Hepatocyte (in vitro differentiated cells): ENCODE data around the gene NSUN7. TPM values are rescaled to one million over a fixed set of nuclear protein-coding genes. Genes with fewer than 3 reads are reported as not detected.

ENCODE experiments used
- DNase-seq: peaks from one replicate; pipeline ENCODE4 v3.0.0-alpha.2; 2016; ENCODE audit warnings: low spot score
- H2AFZ ChIP-seq: fragments of 200-600 bp; sonication (generic); 2 replicates; pipeline ENCODE4 v1.6.0; 2016; ENCODE audit warnings: antibody characterized with exemption, mild to moderate bottlenecking
- H3K27ac ChIP-seq: fragments of 200-600 bp; sonication (generic); 2 replicates; pipeline ENCODE4 v1.5.1; 2016; ENCODE audit warnings: mild to moderate bottlenecking
- H3K27me3 ChIP-seq: fragments of 200-600 bp; sonication (generic); 2 replicates; pipeline ENCODE4 v1.6.1; 2016
- H3K36me3 ChIP-seq: fragments of 200-600 bp; sonication (generic); replicated peaks from 2 replicates; pipeline ENCODE4 v1.5.1; 2016; ENCODE audit warnings: low read depth; ENCODE audit not compliant: insufficient read depth
- H3K4me1 ChIP-seq: fragments of 200-600 bp; sonication (generic); 2 replicates; pipeline ENCODE4 v1.5.1; 2016; ENCODE audit warnings: mild to moderate bottlenecking, moderate library complexity; ENCODE audit not compliant: insufficient read depth
- H3K4me2 ChIP-seq: fragments of 200-600 bp; sonication (generic); 2 replicates; pipeline ENCODE4 v1.6.0; 2016
- H3K4me3 ChIP-seq: fragments of 200-600 bp; sonication (generic); 2 replicates; pipeline ENCODE4 v1.5.1; 2016; ENCODE audit warnings: mild to moderate bottlenecking
- H3K79me2 ChIP-seq: fragments of 200-600 bp; sonication (generic); 2 replicates; pipeline ENCODE4 v1.6.0; 2017; ENCODE audit warnings: mild to moderate bottlenecking
- H3K9me2 ChIP-seq: fragments of 200-600 bp; sonication (generic); replicated peaks from 2 replicates; pipeline ENCODE4 v1.6.0; 2017; ENCODE audit warnings: mild to moderate bottlenecking; ENCODE audit not compliant: insufficient read depth
- H3K9me3 ChIP-seq: fragments of 200-600 bp; sonication (generic); 2 replicates; pipeline ENCODE4 v1.5.1; 2016; ENCODE audit warnings: low read depth, mild to moderate bottlenecking
- H4K20me1 ChIP-seq: fragments of 200-600 bp; sonication (generic); 2 replicates; pipeline ENCODE4 v1.6.0; 2016; ENCODE audit warnings: mild to moderate bottlenecking; ENCODE audit not compliant: insufficient read depth, poor library complexity, severe bottlenecking
- EZH2 ChIP-seq: fragments of 200-600 bp; sonication (generic); IDR thresholded peaks from 2 replicates; pipeline ENCODE4 v1.6.1; 2016; ENCODE audit warnings: antibody characterized with exemption, mild to moderate bottlenecking, borderline replicate concordance
- EZH2phosphoT487 ChIP-seq: fragments of 200-600 bp; sonication (generic); IDR thresholded peaks from one replicate; pipeline ENCODE4 v1.6.1; 2018; ENCODE audit warnings: antibody characterized with exemption, mild to moderate bottlenecking, low read depth, moderate library complexity; ENCODE audit not compliant: unreplicated experiment, severe bottlenecking
- WGBS: methylation state at CpG from one replicate; pipeline ENCODE4 v1.1.6; 2016; ENCODE audit warnings: low lambda C conversion rate; ENCODE audit errors: missing lambda C conversion rate; 5-methylcytosine and 5-hydroxymethylcytosine counted together
- polyA plus RNA-seq: library from polyadenylated mRNA; unstranded; fragments of >200 nt; fragmentation: Nextera tagmentation; extraction: Ambion mirVana; gene quantifications from 2 replicates; pipeline ENCODE4 v1.2.1, GENCODE V29; 2016
- total RNA-seq: library from RNA; depleted of rRNA; stranded (reverse); fragments of >200 nt; gene quantifications from 2 replicates; pipeline ENCODE4 v1.2.3, GENCODE V29; 2014
- TF ChIP-seq, protein P1 (sequence below): fragments of 200-600 bp; sonication (generic); IDR thresholded peaks from 2 replicates; pipeline ENCODE4 v1.5.1; 2016; ENCODE audit warnings: antibody characterized with exemption, mild to moderate bottlenecking; ENCODE audit not compliant: poor library complexity

The NSUN7 gene
- total and polyA plus RNA-seq, 2 experiments from 2014 or later: 4.6 to 8.0 TPM

DNA sequence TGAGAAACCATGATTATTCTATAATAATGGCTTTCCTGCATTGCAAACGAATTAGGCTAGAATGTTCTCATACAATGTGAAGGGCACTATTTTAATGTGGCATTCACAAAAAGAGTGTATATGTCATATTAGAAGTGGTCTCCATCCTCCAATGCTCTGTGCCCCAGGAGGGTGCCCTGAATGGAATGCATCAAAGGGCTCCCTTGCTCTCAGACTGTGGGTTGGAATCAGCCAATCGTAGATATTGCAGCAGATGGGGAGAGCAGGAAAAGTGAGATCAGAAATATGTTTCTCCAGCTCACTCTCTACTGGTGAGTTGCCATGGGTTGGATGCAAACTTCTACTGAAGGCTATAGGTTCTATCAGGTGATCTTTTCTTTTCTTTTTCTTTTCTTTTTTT lies 11.9 kb upstream of the NSUN7 start:
- TF ChIP-seq, protein P1, sequence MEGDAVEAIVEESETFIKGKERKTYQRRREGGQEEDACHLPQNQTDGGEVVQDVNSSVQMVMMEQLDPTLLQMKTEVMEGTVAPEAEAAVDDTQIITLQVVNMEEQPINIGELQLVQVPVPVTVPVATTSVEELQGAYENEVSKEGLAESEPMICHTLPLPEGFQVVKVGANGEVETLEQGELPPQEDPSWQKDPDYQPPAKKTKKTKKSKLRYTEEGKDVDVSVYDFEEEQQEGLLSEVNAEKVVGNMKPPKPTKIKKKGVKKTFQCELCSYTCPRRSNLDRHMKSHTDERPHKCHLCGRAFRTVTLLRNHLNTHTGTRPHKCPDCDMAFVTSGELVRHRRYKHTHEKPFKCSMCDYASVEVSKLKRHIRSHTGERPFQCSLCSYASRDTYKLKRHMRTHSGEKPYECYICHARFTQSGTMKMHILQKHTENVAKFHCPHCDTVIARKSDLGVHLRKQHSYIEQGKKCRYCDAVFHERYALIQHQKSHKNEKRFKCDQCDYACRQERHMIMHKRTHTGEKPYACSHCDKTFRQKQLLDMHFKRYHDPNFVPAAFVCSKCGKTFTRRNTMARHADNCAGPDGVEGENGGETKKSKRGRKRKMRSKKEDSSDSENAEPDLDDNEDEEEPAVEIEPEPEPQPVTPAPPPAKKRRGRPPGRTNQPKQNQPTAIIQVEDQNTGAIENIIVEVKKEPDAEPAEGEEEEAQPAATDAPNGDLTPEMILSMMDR: no peak
- TF ChIP-seq EZH2 (no peak), EZH2phosphoT487 (no peak)
- H4K20me1 ChIP-seq: no peaks in the 10 kb centered on the region
- no peaks in the 10 kb centered on the region for H3K36me3 ChIP-seq
- no peak overlapping the region for H2AFZ ChIP-seq
- no peaks in the 10 kb centered on the region for H3K9me3 ChIP-seq
- H3K4me2 ChIP-seq: no peak overlapping the region
- no peak overlapping the region for H3K27ac ChIP-seq
- H3K79me2 ChIP-seq: no peaks in the 10 kb centered on the region
- H3K4me1 ChIP-seq: no peaks in the 10 kb centered on the region
- no peaks in the 10 kb centered on the region for H3K27me3 ChIP-seq
- WGBS: 82% methylated on average over 2 of the region's 2 CpGs
- no peak for DNase-seq
- H3K4me3 ChIP-seq: no peak overlapping the region
- no peaks in the 10 kb centered on the region for H3K9me2 ChIP-seq

DNA sequence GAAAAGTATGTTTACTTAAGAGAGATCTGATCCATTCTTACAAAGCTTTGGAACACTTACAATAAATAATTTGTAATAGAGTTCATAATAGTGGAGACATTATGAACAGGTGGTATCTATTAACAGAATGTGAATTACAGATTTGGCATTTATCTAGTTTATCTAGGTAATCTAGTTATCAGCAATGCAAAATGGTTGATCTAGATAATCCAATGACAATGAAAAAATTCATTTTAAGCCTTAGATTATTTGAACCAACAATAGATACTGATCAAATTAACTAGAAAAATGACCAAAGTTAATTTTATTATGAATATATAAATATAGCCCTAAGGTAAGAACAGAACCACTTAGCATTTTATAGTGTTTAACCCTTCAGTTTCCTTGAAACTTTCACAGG lies 10.4 kb upstream of the NSUN7 start:
- Histone ChIP-seq H3K79me2 (no peaks in the 10 kb centered on the region), H3K9me3 (no peaks in the 10 kb centered on the region), H3K36me3 (no peaks in the 10 kb centered on the region), H4K20me1 (no peaks in the 10 kb centered on the region), H3K27me3 (no peaks in the 10 kb centered on the region), H3K27ac (no peak overlapping the region), H3K4me1 (no peaks in the 10 kb centered on the region), H3K4me3 (no peak overlapping the region), H2AFZ (no peak overlapping the region), H3K9me2 (no peaks in the 10 kb centered on the region), H3K4me2 (no peak overlapping the region)
- DNase-seq: no peak
- TF ChIP-seq, protein P1: no peak
- TF ChIP-seq EZH2: no peak
- no peak for TF ChIP-seq EZH2phosphoT487

DNA sequence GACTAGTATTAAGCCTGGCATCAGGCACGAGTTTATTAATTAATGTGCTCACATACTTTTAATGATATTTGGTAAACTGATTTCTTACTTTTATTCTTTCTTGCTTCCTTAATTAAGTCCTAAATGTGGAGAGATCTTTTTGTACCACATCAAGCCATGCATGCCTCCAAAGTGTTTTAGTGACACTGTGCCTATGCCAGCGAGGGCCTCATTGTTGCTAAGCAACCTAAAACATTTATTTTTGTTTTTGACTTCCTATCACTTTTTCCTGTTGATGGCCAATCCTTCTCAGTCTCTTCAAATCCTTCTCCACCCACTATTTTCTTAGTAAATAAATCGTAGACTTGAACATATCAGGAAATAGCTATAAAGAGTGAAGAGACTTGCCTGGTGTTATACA lies 5.5 kb upstream of the NSUN7 start:
- H3K9me3 ChIP-seq: no peaks in the 10 kb centered on the region
- H3K79me2 ChIP-seq: no peaks in the 10 kb centered on the region
- H4K20me1 ChIP-seq: no peaks in the 10 kb centered on the region
- DNase-seq: no peak
- no peak overlapping the region for H3K4me2 ChIP-seq
- no peaks in the 10 kb centered on the region for H3K9me2 ChIP-seq
- peaks cover under 1% of the 10 kb centered on the region for H3K4me1 ChIP-seq
- 74% methylated on average over 3 of the region's 3 CpGs for WGBS
- H2AFZ ChIP-seq: no peak overlapping the region
- no peaks in the 10 kb centered on the region for H3K36me3 ChIP-seq
- no peak for TF ChIP-seq EZH2
- TF ChIP-seq, protein P1: no peak
- TF ChIP-seq EZH2phosphoT487: no peak
- H3K27me3 ChIP-seq: no peaks in the 10 kb centered on the region
- no peak overlapping the region for H3K27ac ChIP-seq
- no peak overlapping the region for H3K4me3 ChIP-seq

DNA sequence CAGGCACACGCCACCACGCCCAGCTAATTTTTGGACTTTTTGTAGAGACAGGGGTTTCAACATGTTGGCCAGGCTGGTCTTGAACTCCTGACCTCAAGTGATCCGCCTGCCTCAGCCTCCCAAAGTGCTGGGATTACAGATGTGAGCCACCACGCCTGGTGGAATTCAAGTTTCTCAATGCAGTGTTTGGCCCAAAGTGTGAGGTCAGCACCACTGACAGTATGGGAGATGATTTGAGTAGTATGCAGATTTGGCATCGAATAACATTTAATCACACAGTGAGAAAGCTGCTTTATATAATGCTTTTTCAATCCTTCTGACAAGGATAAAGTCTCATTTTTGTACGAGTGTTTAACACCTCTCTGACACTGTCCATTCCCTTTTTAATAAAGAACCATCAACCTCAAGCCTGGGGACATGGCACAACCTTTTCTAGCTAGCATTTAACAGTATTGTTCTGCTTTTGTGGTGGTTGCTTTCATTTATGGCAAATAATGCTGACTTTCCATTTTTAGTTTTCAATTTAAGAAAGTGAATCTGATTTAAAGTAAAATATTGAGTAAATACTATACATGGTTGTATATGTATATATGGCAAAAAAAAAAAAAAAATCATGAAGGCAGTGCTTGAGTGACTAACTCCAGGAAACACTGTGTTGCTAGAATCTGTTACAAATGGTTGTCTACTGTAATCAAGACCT lies 4.3 kb upstream of the NSUN7 start:
- no peak overlapping the region for H3K4me3 ChIP-seq
- no peak overlapping the region for H3K27ac ChIP-seq
- no peaks in the 10 kb centered on the region for H3K9me3 ChIP-seq
- no peaks in the 10 kb centered on the region for H3K79me2 ChIP-seq
- no peaks in the 10 kb centered on the region for H3K36me3 ChIP-seq
- H3K27me3 ChIP-seq: no peaks in the 10 kb centered on the region
- WGBS: 91% methylated on average over 6 of the region's 6 CpGs
- H3K4me1 ChIP-seq: peaks cover 4% of the 10 kb centered on the region
- H3K9me2 ChIP-seq: no peaks in the 10 kb centered on the region
- H3K4me2 ChIP-seq: no peak overlapping the region
- no peak overlapping the region for H2AFZ ChIP-seq
- no peaks in the 10 kb centered on the region for H4K20me1 ChIP-seq
- DNase-seq: no peak
- TF ChIP-seq, protein P1: no peak
- TF ChIP-seq EZH2phosphoT487 (no peak), EZH2 (no peak)
